Panc1 (cell line): ENCODE measurements around the gene TBX1. TPM values are rescaled to one million over a fixed set of nuclear protein-coding genes. Genes with fewer than 3 reads are reported as not detected.

Source experiments
- ATAC-seq: fragments of 200-7000 bp; cut with Tn5 transposase; 2 replicates; pipeline ENCODE4 v1.9.1; 2020; ENCODE audit warnings: mild to moderate bottlenecking, moderate library complexity
- BruUV-seq: library from RNA; stranded (reverse); fragments of 400-500 nt; replicated peaks from 2 replicates; lab custom pipeline; 2021; lab: Mats Ljungman, UMichigan
- CTCF ChIA-PET: fragments of 300-600 bp; sonication (Branson Sonifier 250); formaldehyde crosslinking; loops from one replicate; lab custom pipeline; 2022; ENCODE audit warnings: antibody characterized with exemption; lab: Charles Lee
- POLR2A ChIA-PET: fragments of 300-600 bp; sonication (Branson Sonifier 250); formaldehyde crosslinking; loops from one replicate; lab custom pipeline; 2022; ENCODE audit warnings: antibody characterized with exemption; lab: Charles Lee
- DNase-seq: peaks from one replicate; pipeline ENCODE4 v3.0.0-alpha.2; 2010; ENCODE audit warnings: low read depth, low spot score
- H3K27ac ChIP-seq: 2 replicates; pipeline ENCODE4 v1.5.1; 2011; ENCODE audit warnings: mild to moderate bottlenecking, low read length, inconsistent platforms
- H3K27me3 ChIP-seq: fragments of 200-500 bp; sonication (Bioruptor generic); 2 replicates; pipeline ENCODE4 v1.6.0; 2014; ENCODE audit warnings: low read length, inconsistent platforms; ENCODE audit not compliant: control insufficient read depth, insufficient read depth
- H3K36me3 ChIP-seq: fragments of 200-500 bp; sonication (Bioruptor generic); 2 replicates; pipeline ENCODE4 v1.5.1; 2014; ENCODE audit warnings: inconsistent platforms, mild to moderate bottlenecking, low read length, moderate library complexity; ENCODE audit not compliant: control insufficient read depth, insufficient read depth
- H3K4me1 ChIP-seq: 2 replicates; pipeline ENCODE4 v1.5.1; 2011; ENCODE audit warnings: inconsistent platforms, mild to moderate bottlenecking, low read length, moderate library complexity; ENCODE audit not compliant: control insufficient read depth, insufficient read depth
- H3K4me3 ChIP-seq, 2 experiments: 2 replicates each; pipeline ENCODE4 v1.5.1; 2011 to 2012; ENCODE audit warnings: low read depth in 2 of 2, low read length in 2 of 2, mild to moderate bottlenecking in 2 of 2, inconsistent platforms in 1 of 2, moderate library complexity in 1 of 2
- H3K9me3 ChIP-seq: fragments of 200-500 bp; sonication (Bioruptor generic); 2 replicates; pipeline ENCODE4 v1.5.1; 2014; ENCODE audit warnings: low read depth, mild to moderate bottlenecking, inconsistent platforms, low read length, moderate library complexity; ENCODE audit not compliant: control insufficient read depth, insufficient read depth
- POLR2AphosphoS5 ChIP-seq: IDR thresholded peaks from 2 replicates; pipeline ENCODE4 v1.6.1; 2012; ENCODE audit warnings: mild to moderate bottlenecking, low read depth, low read length, moderate library complexity
- SIN3A ChIP-seq: IDR thresholded peaks from 2 replicates; pipeline ENCODE4 v1.6.1; 2012; ENCODE audit warnings: low read depth, mild to moderate bottlenecking, low read length, moderate library complexity, borderline replicate concordance; ENCODE audit not compliant: insufficient read depth
- TCF7L2 ChIP-seq: IDR thresholded peaks from 2 replicates; pipeline ENCODE4 v1.6.1; 2011; ENCODE audit warnings: mild to moderate bottlenecking, low read depth, low read length, inconsistent platforms
- in situ Hi-C: cut with HindIII; loops from 2 replicates; pipeline ENCODE4 v1.10.0; 2016; ENCODE audit warnings: low sequenced_read_pairs, low pct_unique_long_range_greater_than_20kb
- intact Hi-C: fragments of 100-400 bp; cut with micrococcal nuclease; formaldehyde crosslinking; loops from one replicate; pipeline ENCODE4 v1.10.0; 2022; ENCODE audit not compliant: unreplicated experiment
- total RNA-seq: library from RNA; stranded (reverse); gene quantifications from one replicate; pipeline ENCODE4 v1.2.1, GENCODE V29; 2021; ENCODE audit not compliant: unreplicated experiment
- TF ChIP-seq, protein P1 (sequence below): fragments of 450-650 bp; IDR thresholded peaks from 2 replicates; pipeline ENCODE4 v1.5.1; 2017; ENCODE audit warnings: mild to moderate bottlenecking
- TF ChIP-seq, protein P2 (sequence below), 2 experiments: IDR thresholded peaks; 2 replicates each; pipeline ENCODE4 v1.6.1; 2011 to 2012; ENCODE audit warnings: low read depth in 2 of 2, control low read depth in 1 of 2, low read length in 1 of 2, mild to moderate bottlenecking in 1 of 2, moderate library complexity in 1 of 2; ENCODE audit not compliant: insufficient read depth in 1 of 2

The TBX1 gene
- total RNA-seq, 1 experiment from 2014 or later = 91.7 TPM

DNA sequence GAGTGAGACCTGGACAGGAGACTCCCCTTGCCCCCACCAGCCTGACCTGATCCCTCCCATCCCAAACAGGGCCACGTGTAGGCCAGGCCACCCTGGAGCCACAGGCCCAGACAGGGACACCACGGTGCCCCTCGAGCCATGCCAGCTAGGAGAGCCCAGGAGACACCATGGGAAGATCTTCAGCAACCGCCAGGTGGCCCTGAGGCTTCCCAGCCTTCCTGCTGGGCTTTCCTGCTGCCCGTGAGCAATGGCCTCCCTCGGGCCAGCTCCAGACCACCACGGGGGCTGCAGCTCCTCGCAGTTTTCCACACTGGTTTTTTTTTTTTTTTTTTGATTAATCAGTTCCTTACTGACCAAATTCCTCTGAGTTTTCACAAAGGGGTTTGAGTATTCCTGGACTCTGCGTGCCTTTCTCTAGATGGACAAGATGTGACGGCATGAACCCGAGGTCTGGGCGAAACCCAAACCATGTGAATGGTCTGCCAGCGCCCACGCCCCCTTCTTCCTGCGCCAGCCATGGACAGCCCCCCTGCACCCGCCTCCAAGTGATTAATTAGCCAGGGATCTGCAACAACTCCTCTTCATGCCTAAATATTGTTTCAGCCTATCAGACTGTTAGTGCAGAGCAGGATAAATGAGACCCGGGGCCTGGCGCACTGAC is 40.9 kb downstream of the TBX1 start:
- Histone ChIP-seq H3K36me3 (no peaks in the 10 kb centered on the region), H3K4me1 (peaks cover 4% of the 10 kb centered on the region), H3K9me3 (no peaks in the 10 kb centered on the region), H3K27me3 (no peaks in the 10 kb centered on the region), H3K27ac (no peak overlapping the region), H3K4me3 (no peak overlapping the region)
- CTCF ChIA-PET = interaction anchor here (0.6 kb wide), 1 partner anchor 110 kb away, joined by 3 read pairs; no protein-coding TSS in a partner anchor
- BruUV-seq = no TSS peak
- POLR2A ChIA-PET = no interaction called here
- intact Hi-C loops = no loop called here
- DNase-seq = no peak
- in situ Hi-C loops = no loop called here
- TF ChIP-seq, protein P1, sequence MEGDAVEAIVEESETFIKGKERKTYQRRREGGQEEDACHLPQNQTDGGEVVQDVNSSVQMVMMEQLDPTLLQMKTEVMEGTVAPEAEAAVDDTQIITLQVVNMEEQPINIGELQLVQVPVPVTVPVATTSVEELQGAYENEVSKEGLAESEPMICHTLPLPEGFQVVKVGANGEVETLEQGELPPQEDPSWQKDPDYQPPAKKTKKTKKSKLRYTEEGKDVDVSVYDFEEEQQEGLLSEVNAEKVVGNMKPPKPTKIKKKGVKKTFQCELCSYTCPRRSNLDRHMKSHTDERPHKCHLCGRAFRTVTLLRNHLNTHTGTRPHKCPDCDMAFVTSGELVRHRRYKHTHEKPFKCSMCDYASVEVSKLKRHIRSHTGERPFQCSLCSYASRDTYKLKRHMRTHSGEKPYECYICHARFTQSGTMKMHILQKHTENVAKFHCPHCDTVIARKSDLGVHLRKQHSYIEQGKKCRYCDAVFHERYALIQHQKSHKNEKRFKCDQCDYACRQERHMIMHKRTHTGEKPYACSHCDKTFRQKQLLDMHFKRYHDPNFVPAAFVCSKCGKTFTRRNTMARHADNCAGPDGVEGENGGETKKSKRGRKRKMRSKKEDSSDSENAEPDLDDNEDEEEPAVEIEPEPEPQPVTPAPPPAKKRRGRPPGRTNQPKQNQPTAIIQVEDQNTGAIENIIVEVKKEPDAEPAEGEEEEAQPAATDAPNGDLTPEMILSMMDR = no peak
- TF ChIP-seq, protein P2, sequence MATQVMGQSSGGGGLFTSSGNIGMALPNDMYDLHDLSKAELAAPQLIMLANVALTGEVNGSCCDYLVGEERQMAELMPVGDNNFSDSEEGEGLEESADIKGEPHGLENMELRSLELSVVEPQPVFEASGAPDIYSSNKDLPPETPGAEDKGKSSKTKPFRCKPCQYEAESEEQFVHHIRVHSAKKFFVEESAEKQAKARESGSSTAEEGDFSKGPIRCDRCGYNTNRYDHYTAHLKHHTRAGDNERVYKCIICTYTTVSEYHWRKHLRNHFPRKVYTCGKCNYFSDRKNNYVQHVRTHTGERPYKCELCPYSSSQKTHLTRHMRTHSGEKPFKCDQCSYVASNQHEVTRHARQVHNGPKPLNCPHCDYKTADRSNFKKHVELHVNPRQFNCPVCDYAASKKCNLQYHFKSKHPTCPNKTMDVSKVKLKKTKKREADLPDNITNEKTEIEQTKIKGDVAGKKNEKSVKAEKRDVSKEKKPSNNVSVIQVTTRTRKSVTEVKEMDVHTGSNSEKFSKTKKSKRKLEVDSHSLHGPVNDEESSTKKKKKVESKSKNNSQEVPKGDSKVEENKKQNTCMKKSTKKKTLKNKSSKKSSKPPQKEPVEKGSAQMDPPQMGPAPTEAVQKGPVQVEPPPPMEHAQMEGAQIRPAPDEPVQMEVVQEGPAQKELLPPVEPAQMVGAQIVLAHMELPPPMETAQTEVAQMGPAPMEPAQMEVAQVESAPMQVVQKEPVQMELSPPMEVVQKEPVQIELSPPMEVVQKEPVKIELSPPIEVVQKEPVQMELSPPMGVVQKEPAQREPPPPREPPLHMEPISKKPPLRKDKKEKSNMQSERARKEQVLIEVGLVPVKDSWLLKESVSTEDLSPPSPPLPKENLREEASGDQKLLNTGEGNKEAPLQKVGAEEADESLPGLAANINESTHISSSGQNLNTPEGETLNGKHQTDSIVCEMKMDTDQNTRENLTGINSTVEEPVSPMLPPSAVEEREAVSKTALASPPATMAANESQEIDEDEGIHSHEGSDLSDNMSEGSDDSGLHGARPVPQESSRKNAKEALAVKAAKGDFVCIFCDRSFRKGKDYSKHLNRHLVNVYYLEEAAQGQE (IDR thresholded peaks at IDR 0.05; ENCODE audit: insufficient read depth in 1 of 2, low read depth in 2 of 2, low read length in 1 of 2) = no peak
- TF ChIP-seq TCF7L2 = no peak
- TF ChIP-seq SIN3A = no peak
- no peak for TF ChIP-seq POLR2AphosphoS5
- no peak for ATAC-seq

DNA sequence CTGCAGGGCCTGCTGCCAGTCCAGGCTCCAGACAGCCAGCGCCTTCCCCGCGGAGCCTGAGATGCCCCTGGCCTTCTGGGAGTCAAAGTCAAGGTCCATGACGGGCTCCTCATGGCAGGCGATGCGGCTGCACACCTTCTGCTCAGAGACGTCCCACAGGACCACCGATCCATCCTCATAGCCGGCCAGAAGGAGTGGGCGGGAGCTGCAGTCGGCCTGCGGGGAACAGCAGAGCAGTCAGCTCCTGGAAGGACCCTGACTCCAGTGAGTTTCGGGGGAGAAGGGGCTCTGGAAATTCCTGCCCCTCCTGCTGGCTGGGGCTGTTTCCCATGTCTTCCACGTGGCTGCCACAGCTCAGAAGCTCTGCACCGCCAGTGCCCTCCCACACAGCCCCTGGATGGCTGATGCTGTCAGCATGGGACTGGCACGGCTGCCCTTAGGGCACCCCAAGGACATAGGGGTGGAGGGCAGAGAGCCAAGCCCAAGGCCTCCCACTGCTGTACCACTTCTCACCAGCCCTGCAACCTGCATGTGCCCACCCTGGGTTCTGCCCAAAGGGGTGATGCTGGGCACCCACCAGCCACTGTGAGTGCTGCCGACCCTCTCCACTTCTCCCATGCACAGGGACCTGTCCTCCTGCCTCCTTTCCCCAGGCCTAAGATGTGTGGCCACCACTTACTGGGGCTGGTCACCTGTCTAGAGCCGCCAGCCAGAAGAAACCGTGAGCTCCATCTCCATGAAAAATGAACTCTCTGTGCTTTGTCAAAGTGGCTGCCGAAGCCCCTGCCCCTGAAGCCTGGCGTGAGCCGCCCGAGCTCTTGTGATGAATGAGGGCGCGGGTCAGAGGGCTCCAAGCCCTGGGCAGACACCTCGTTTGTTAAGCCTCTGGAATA is 41.7 kb downstream of the TBX1 start:
- peaks cover 10% of the 10 kb centered on the region for H3K4me1 ChIP-seq
- ChIA-PET CTCF (no interaction called here), POLR2A (interaction anchor here (0.6 kb wide), 1 partner anchor 218 kb away, joined by 9 read pairs; no protein-coding TSS in a partner anchor)
- no peak overlapping the region for H3K27ac ChIP-seq
- no peak for TF ChIP-seq TCF7L2
- TF ChIP-seq, protein P2 (IDR thresholded peaks at IDR 0.05; ENCODE audit: insufficient read depth in 1 of 2, low read depth in 2 of 2, low read length in 1 of 2) = no peak
- H3K27me3 ChIP-seq = no peaks in the 10 kb centered on the region
- in situ Hi-C loops = no loop called here
- no TSS peak for BruUV-seq
- H3K4me3 ChIP-seq = no peak overlapping the region
- no peak for ATAC-seq
- H3K36me3 ChIP-seq = no peaks in the 10 kb centered on the region
- no peaks in the 10 kb centered on the region for H3K9me3 ChIP-seq
- intact Hi-C loops = no loop called here
- no peak for DNase-seq
